HTERT RPE-1 (cell line): Measurements from ENCODE around the gene TMLHE.
"Not testable (repeated sequence)": the region's sequence is repeated elsewhere in the genome, so short reads cannot be mapped to it uniquely, and the experiment has no call there.

Experiments used
- in situ Hi-C: fragments of 300-500 bp; cut with MboI; formaldehyde crosslinking; loops from 4 replicates; pipeline ENCODE4 v1.14.3; 2020; ENCODE audit warnings: low sequenced_read_pairs

The TMLHE gene

DNA sequence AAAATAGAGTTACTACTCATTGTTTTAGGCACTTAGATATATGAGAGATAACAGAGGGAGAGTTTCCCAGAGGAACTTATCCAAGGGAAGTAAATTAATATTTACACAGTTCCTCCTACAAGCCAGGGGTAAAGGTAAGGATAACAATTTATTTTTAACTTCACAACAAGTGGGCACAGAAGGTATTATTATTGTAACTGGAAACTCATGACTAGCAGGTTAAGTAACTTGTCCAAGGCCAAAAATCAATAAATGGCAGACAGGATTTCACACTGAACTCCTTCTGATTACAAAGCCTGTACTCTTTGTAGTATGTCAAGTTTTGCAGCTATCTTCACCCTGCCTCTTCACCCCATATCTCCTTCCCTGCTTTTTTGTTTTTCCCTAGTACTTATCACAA, 107.5 kb downstream of the TMLHE start:
- in situ Hi-C loops, result no loop called here

DNA sequence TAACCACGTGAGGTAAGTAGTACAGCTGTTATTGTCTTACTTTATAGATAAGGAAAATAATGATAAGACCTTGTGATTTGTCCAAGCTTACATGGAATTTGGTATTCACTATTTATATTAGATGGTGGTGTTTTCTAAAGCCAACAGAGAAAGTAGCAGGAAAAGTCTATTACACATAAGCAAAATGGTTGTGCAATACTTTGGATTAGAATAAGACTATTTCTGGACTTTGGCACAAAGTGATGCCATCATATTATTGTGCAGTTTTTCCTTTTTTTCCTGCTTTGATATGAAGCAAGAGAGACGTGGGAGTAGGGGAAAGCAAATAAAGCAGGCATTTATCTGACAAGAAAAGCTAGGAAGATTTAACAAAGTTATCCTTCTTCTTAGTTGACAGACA, 117.6 kb downstream of the TMLHE start:
- in situ Hi-C loops, result not testable (repeated sequence)

DNA sequence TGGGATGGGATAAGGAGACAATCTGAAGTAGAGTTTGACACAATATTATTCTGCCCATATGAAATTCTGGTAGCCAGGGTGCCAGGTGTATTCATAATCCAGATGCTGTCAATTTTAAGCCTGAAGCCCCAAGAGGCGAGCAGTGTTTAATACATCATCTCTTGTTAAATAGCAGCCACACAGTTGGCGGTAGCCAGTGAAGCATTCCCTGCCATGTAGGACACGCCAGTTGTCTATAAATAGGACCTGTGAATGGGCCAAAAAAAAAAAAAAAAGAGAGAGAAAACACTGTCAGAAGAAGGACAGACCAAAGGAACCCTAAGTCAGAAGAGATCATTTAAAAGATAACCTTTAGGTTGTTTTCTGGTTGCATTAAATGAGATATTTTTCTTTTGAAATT, 121.3 kb downstream of the TMLHE start:
- in situ Hi-C loops, result not testable (repeated sequence)

DNA sequence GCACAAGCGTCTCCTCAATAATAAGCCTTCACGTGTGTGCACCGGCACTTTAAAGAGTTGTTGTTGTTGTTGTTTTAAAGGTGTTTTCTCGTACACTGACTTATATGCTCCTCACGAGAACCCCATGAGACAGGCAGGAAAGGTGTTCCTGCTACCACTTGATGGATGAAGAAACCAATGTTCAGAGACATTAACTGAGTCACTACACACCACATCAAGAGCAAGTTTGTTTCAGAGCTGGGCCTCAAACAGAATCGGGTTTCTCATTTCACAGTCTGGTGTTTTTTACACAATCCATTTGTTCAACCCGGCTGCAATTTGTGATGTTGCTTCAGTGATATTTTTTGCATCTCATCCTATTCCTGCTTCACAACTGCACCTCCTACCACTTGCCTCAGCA, 135.6 kb downstream of the TMLHE start:
- in situ Hi-C loops, result not testable (repeated sequence)

DNA sequence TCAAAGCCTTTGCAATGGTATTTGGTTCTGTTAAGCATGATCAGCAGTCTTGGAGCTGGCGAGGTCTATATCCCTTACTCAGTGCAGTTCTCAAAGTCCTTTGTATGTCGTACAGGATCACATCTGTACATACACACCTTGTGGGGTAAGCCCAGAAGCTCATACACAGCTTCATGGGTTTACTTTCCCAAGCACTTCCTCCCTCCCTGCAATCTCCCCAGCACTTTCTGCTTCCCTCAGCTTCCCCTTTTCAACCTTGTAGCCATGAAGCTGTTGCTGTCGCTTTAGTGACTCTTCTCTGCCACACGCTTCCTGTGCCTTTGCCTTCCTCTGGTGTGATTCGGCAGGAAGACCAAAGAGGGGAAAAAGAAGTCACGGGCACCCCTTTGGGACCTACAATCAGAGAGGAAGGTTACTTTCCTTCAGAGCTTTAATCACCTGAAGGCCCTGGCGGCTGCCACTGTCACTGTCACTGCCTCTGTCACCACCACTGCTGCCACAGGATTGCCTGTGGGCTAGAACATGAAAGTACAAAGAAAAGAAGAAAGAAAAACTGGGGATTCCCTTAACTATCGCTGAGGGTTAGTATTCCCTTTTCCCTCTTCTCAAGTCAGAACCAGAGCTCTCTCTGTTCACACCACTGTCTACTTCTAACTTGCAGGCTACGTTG, 146.3 kb downstream of the TMLHE start:
- in situ Hi-C loops, result not testable (repeated sequence)

DNA sequence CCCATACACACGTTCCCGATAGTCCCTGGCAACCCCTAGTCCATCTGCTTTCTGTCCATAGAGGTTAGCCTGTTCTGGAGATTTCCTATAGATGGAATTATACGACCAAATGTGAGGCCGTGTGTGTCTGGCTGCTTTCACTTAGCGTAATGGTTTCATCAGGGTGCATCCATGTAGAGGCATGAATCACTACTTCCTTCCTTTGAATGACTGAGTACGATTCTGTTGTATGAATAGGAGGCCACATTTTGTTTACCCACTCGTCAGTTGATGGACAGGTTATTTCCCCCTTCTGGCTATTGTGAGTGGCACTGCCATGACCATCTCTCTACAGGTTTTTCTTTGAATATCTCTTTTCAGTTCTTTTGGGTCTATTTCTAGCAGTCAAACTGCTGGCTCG, 152.3 kb downstream of the TMLHE start:
- in situ Hi-C loops, result not testable (repeated sequence)

DNA sequence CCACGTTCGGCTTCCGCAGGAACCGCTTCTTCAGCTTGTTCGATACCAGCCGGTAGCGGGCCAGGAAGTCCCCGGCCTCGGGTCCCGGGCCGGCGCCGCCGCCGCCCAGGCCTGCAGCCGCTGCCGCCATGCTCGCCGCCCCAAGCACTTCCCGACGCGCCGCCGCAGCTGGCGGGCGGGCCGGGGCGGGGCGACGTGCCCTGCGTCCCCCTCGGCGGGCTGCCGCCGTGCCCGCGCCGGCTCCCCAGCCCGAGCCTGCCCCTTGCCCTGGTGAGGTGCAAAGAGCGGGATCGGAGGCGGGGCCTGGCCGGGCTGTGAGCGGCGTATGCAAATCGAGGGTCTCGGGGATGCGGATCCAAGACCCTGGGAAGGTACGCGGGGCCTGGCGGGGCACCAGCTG, 154.3 kb downstream of the TMLHE start, which contains the start of gene F8A3:
Gene F8A3 (minus strand): TSS at position 150 of the 400 bp plus-strand sequence. CDS start 20 bp downstream, at position 130.
- in situ Hi-C loops, result not testable (repeated sequence)

DNA sequence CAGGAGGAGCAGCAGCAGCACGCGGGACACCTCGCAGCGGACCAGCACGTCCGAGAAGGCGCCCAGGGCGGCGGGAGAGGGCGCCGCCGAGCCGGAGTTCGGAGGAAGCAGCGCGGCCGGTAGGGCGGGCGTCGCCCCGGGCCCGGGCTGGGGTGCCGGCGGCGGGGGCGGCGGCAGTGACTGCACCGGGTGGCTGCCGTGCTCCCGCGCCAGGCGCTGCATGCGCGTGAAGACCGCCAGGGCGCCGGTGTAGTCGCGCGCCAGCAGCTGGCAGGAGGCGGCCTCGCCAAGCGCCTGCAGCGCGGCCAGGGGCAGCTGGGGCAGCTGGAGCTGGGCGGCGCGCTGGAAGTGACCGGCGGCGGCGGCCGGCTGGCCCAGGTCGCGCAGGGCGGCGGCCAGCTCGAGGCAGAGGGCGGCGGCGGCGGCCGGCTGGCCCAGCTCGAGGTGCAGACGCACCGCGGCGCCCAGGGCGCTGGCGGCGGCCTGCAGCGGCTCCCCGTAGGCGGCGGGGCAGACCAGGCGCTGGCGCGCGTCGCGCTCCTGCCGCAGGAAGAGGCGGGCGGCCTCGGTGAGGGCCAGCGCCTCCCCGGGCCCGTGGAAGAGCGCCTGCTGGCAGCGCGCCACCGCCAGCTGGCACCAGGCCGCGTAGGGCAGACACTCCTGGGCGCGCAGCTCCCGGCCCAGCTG, 154.8 kb downstream of the TMLHE start:
- in situ Hi-C loops, result not testable (repeated sequence)

DNA sequence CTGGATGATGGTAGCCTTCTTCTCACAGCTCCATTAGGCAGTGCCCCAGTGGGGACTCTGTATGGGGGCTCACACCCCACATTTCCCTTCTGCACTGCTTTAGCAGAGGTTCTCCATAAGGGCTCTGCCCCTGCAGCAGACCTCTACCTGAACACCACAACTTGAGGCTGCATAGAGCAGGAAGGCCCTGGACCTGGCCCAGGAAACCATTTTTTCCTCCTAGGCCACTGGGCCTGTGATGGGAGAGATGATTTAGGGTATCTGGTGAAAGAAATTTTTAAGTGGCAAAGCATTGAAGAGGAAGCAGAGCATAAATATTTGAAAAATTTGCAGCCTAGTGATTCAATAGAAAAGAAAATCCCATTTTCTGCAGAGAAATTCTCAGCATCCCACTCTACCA, 171.7 kb downstream of the TMLHE start:
- in situ Hi-C loops, result no loop called here
